ENCODE measurements around the gene VSIG2. TPM values are rescaled to one million over a fixed set of nuclear protein-coding genes. Genes with fewer than 3 reads are reported as not detected.

VSIG2 gene
- total and polyA plus RNA-seq, 10 of the 15 experiments (the other 5 are each of a cell fraction or from before 2014, with no cell fraction given) = 0.13 to 0.31 (median 0.15) TPM; not detected in 5

DNA sequence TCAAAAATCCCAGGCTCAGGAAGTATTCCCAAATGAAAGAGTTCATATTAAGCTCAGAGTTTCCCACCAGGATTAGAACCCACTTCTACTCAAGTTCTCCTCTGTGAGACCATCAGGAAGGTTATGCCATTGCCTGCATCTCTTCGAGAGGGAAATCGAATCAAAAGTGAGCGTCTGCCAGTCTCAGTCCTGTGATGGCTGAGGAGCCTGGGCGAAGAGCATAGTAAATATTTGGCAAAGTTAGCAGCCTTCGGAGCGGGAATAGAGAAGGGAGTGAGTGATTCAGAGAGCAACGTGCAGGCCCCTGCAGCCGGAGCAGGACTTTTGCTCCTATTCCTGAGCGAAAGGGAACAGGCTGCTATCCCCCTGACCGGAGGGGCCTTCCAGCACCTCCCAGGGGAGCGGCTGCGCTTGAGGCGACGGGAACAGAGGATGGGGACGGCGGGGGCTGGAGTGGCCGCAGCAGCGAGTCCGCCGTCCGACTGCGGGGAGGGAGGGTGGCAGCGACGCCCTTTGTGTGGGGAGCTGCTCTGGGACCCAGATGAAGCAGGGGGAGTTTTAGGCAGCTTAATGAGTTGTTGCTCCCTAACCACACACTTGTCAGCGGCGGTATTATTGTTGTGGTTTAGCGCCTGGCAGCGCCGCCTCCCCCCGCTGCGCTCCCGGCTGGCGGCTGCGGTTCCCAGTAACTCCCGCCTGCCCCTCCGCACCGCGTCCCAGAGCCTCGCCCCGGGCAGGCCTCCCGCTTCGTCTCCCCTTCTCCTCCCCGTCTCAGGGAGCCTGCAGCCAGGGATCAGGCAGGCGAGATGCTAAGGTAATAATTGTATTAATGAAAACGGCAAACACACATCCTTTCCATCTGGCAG, 34.0 kb downstream of the VSIG2 start (continued):
- TF ChIP-seq CUX1 (IDR thresholded peaks at IDR 0.05; ENCODE audit: insufficient replicate concordance, low read depth, low read length) = no peak
- no peak for TF ChIP-seq FOS (IDR thresholded peaks at IDR 0.05; ENCODE audit: borderline replicate concordance, extremely low read depth, insufficient read length)
- TF ChIP-seq HDAC6 (IDR thresholded peaks at IDR 0.05; ENCODE audit: unreplicated experiment) = no peak
- peak; percentile 65 for TF ChIP-seq RUNX3 (IDR thresholded peaks at IDR 0.05; ENCODE audit: low read length)
- TF ChIP-seq BRCA1 (IDR thresholded peaks at IDR 0.05; ENCODE audit: low read depth, low read length) = no peak
- no peak for TF ChIP-seq CHD4 (IDR thresholded peaks at IDR 0.05)
- TF ChIP-seq NFIC (IDR thresholded peaks at IDR 0.05; ENCODE audit: low read depth, low read length) = no peak
- TF ChIP-seq JUNB (IDR thresholded peaks at IDR 0.05) = no peak
- TF ChIP-seq RB1 (IDR thresholded peaks at IDR 0.05; ENCODE audit: borderline replicate concordance) = 0 out of 2 replicates have a peak, but pooled peaks have one; percentile 28
- no peak for TF ChIP-seq CREB1 (IDR thresholded peaks at IDR 0.05; ENCODE audit: low read depth)
- no peak for TF ChIP-seq SUPT20H (IDR thresholded peaks at IDR 0.05; ENCODE audit: borderline replicate concordance, control insufficient read depth, low read depth, low read length)
- TF ChIP-seq NFYA (IDR thresholded peaks at IDR 0.05; ENCODE audit: borderline replicate concordance, low read depth, low read length) = no peak
- no peak for TF ChIP-seq HDAC2 (IDR thresholded peaks at IDR 0.05)
- TF ChIP-seq ZNF24 (IDR thresholded peaks at IDR 0.05) = no peak
- TF ChIP-seq, protein P1, sequence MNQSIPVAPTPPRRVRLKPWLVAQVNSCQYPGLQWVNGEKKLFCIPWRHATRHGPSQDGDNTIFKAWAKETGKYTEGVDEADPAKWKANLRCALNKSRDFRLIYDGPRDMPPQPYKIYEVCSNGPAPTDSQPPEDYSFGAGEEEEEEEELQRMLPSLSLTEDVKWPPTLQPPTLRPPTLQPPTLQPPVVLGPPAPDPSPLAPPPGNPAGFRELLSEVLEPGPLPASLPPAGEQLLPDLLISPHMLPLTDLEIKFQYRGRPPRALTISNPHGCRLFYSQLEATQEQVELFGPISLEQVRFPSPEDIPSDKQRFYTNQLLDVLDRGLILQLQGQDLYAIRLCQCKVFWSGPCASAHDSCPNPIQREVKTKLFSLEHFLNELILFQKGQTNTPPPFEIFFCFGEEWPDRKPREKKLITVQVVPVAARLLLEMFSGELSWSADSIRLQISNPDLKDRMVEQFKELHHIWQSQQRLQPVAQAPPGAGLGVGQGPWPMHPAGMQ (IDR thresholded peaks at IDR 0.05; ENCODE audit: borderline replicate concordance) = no peak
- TF ChIP-seq SIX5 (IDR thresholded peaks at IDR 0.05; ENCODE audit: low read depth, low read length, severe bottlenecking) = no peak
- TF ChIP-seq FOXM1 (IDR thresholded peaks at IDR 0.05; ENCODE audit: low read depth, low read length) = no peak
- no peak for TF ChIP-seq JUND (IDR thresholded peaks at IDR 0.05; ENCODE audit: low read depth, low read length)
- no peak for TF ChIP-seq MYB (IDR thresholded peaks at IDR 0.05; ENCODE audit: borderline replicate concordance, low read depth, low read length)
- TF ChIP-seq, protein P2, sequence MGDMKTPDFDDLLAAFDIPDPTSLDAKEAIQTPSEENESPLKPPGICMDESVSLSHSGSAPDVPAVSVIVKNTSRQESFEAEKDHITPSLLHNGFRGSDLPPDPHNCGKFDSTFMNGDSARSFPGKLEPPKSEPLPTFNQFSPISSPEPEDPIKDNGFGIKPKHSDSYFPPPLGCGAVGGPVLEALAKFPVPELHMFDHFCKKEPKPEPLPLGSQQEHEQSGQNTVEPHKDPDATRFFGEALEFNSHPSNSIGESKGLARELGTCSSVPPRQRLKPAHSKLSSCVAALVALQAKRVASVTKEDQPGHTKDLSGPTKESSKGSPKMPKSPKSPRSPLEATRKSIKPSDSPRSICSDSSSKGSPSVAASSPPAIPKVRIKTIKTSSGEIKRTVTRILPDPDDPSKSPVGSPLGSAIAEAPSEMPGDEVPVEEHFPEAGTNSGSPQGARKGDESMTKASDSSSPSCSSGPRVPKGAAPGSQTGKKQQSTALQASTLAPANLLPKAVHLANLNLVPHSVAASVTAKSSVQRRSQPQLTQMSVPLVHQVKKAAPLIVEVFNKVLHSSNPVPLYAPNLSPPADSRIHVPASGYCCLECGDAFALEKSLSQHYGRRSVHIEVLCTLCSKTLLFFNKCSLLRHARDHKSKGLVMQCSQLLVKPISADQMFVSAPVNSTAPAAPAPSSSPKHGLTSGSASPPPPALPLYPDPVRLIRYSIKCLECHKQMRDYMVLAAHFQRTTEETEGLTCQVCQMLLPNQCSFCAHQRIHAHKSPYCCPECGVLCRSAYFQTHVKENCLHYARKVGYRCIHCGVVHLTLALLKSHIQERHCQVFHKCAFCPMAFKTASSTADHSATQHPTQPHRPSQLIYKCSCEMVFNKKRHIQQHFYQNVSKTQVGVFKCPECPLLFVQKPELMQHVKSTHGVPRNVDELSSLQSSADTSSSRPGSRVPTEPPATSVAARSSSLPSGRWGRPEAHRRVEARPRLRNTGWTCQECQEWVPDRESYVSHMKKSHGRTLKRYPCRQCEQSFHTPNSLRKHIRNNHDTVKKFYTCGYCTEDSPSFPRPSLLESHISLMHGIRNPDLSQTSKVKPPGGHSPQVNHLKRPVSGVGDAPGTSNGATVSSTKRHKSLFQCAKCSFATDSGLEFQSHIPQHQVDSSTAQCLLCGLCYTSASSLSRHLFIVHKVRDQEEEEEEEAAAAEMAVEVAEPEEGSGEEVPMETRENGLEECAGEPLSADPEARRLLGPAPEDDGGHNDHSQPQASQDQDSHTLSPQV (IDR thresholded peaks at IDR 0.05) = no peak
